HG02970 (cell line): ENCODE measurements around the gene HAPLN1.

Experiments
- ATAC-seq: cut with Tn5 transposase; IDR thresholded peaks from one replicate; pipeline ENCODE4 v1.9.1; 2021; ENCODE audit warnings: mild to moderate bottlenecking, moderate library complexity, moderate number of reproducible peaks; ENCODE audit not compliant: unreplicated experiment, low FRiP score

HAPLN1 gene

GRCh38 chr5:83718936-83719495, 1.6 kb downstream of the HAPLN1 start:
- no peak for ATAC-seq

- ATAC-seq, result peak; percentile 87
Measured at GRCh38 chr5:83718195-83718825, 2.3 kb downstream of the HAPLN1 start.

- no peak for ATAC-seq
Measured at GRCh38 chr5:83715236-83716065, 5.2 kb downstream of the HAPLN1 start.

- ATAC-seq, result no peak
Measured at GRCh38 chr5:83714810-83715209, 5.8 kb downstream of the HAPLN1 start.

- ATAC-seq, result peak; percentile 64
Measured at GRCh38 chr5:83711982-83712601, 8.6 kb downstream of the HAPLN1 start.

GRCh38 chr5:83709973-83710372, 10.7 kb downstream of the HAPLN1 start:
- ATAC-seq, result no peak

- ATAC-seq, result no peak
Measured at GRCh38 chr5:83708170-83708569, 12.5 kb downstream of the HAPLN1 start.

- no peak for ATAC-seq
Measured at GRCh38 chr5:83703059-83703458, 17.6 kb downstream of the HAPLN1 start.

GRCh38 chr5:83701886-83702285, 18.8 kb downstream of the HAPLN1 start:
- ATAC-seq, result no peak

- no peak for ATAC-seq
Measured at GRCh38 chr5:83689881-83690280, 30.8 kb downstream of the HAPLN1 start.

- no peak for ATAC-seq
Measured at GRCh38 chr5:83688281-83688680, 32.4 kb downstream of the HAPLN1 start.

- no peak for ATAC-seq
Measured at GRCh38 chr5:83687124-83687619, 33.5 kb downstream of the HAPLN1 start.

GRCh38 chr5:83686251-83686650, 34.4 kb downstream of the HAPLN1 start:
- ATAC-seq, result no peak

GRCh38 chr5:83683836-83684235, 36.8 kb downstream of the HAPLN1 start:
- ATAC-seq, result no peak

GRCh38 chr5:83672646-83673045, 48.0 kb downstream of the HAPLN1 start:
- no peak for ATAC-seq

GRCh38 chr5:83672158-83672557, 48.5 kb downstream of the HAPLN1 start:
- no peak for ATAC-seq

GRCh38 chr5:83665631-83666030, 55.0 kb downstream of the HAPLN1 start:
- ATAC-seq, result no peak

- ATAC-seq, result no peak
Measured at GRCh38 chr5:83662558-83662957, 58.1 kb downstream of the HAPLN1 start.

GRCh38 chr5:83657807-83658525, 62.7 kb downstream of the HAPLN1 start:
- ATAC-seq, result no peak

- no peak for ATAC-seq
Measured at GRCh38 chr5:83654427-83654994, 66.1 kb downstream of the HAPLN1 start.
